Choroid plexus epithelial cell (primary cell): ENCODE results near the gene CRELD2.
"Not testable (repeated sequence)": the region's sequence is repeated elsewhere in the genome, so short reads cannot be mapped to it uniquely, and the experiment has no call there.

Experiments used
- DNase-seq: peaks from one replicate; pipeline ENCODE4 v3.0.0-alpha.2; 2010; ENCODE audit warnings: low read depth
- H3K4me3 ChIP-seq: 2 replicates; pipeline ENCODE4 v1.5.1; 2011; ENCODE audit warnings: low read depth, mild to moderate bottlenecking, control low read depth, low read length, moderate library complexity
- TF ChIP-seq, protein P1 (sequence below): conservative IDR thresholded peaks from 2 replicates; pipeline ENCODE4 v1.5.1; 2011; ENCODE audit warnings: low read depth, mild to moderate bottlenecking, control low read depth, inconsistent platforms, low read length, moderate library complexity

The CRELD2 gene

DNA sequence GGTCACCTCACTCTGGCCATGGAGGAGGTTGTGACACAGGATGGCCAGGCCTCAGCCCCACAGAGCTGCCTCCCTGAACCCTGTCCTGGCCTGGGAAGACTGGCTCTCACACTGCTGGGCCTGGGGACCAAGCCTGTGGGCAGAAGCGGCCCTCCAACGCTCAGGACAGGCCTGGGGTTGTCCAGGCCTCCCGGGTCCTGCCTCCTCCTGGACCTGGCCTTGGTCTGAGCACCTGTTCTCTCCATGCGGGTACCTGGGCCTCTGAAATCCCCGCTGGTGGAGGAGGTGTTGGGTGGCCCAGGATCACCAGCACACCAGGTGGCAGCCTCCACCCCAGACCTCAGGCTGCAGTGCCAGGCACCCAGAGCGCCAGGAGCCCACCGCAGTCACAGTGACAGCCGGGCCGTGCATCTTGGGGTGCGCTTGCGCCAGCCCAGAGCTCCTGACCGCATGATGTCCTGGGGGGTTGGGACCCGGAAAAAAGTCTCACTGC, 26.0 kb downstream of the CRELD2 start:
- TF ChIP-seq, protein P1, sequence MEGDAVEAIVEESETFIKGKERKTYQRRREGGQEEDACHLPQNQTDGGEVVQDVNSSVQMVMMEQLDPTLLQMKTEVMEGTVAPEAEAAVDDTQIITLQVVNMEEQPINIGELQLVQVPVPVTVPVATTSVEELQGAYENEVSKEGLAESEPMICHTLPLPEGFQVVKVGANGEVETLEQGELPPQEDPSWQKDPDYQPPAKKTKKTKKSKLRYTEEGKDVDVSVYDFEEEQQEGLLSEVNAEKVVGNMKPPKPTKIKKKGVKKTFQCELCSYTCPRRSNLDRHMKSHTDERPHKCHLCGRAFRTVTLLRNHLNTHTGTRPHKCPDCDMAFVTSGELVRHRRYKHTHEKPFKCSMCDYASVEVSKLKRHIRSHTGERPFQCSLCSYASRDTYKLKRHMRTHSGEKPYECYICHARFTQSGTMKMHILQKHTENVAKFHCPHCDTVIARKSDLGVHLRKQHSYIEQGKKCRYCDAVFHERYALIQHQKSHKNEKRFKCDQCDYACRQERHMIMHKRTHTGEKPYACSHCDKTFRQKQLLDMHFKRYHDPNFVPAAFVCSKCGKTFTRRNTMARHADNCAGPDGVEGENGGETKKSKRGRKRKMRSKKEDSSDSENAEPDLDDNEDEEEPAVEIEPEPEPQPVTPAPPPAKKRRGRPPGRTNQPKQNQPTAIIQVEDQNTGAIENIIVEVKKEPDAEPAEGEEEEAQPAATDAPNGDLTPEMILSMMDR, result no peak
- H3K4me3 ChIP-seq, result no peak overlapping the region
- DNase-seq, result no peak

DNA sequence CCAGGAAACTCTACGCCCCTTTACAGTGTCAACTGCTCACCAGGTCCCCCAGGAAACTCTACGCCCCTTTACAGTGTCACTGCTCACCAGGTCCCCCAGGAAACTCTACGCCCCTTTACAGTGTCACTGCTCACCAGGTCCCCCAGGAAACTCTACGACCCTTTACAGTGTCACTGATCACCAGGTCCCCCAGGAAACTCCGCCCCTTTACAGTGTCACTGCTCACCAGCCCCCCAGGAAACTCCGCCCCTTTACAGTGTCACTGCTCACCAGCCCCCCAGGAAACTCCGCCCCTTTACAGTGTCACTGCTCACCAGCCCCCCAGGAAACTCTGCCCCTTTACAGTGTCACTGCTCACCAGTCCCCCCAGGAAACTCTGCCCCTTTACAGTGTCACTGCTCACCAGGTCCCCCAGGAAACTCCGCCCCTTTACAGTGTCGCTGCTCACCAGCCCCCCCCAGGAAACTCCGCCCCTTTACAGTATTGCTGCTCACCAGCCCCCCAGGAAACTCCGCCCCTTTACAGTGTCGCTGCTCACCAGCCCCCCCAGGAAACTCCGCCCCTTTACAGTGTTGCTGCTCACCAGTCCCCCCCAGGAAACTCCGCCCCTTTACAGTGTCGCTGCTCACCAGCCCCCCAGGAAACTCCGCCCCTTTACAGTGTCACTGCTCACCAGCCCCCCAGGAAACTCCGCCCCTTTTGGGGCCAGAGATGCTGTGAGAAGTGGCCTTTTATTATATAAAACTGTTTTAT, 26.8 kb downstream of the CRELD2 start:
- not testable (repeated sequence) for H3K4me3 ChIP-seq, DNase-seq

DNA sequence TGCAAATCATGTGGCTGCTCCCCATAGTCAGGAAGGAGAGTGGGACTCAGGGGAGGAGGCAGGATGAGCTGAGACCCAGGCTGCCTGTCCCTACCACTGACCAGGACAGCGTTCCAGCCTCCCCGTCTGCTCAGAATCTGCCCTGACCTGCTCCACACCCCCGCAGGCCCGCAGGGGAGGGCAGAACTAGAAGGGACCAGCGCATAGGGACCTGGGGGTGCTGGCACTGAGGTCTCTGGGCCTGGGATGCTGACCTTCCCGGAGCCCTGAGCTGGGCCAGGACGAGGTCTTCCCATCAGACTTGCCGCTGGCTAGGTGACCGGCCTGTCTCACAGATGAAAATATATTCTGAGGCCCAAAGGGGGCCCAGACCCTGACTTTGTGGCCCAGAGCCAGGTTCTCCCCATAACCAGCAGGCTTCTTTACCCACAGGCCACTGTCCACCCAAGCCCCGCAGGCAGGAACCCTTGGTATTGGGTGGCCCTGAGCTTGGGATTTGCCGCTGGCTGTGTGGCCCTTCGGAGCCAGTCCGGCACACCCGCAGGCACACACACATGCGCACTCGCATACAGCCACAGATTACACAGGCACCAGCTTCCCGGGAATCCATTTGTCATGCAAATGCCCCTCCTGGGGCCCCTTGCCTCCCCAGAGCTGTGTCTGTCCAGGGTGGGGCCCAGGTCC, 28.3 kb downstream of the CRELD2 start:
- H3K4me3 ChIP-seq, result no peak overlapping the region
- DNase-seq, result no peak
- TF ChIP-seq, protein P1, result no peak

DNA sequence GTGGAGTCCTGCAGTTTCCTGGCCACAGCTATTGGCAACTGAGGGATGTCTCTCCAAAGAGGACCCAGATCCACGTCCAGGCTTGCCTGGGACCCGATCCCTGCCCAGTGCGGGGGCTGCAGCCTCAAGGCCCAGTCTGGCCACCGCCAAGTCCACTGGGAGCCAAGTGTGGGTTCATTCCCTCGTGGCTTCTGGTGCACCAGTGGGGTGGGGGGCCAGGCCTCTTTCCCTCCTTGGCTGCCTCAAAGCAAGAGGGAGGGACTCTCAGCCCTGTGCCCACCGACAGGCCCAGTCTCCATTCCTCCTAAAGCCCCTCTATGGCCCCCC, 28.8 kb downstream of the CRELD2 start:
- TF ChIP-seq, protein P1, result no peak
- no peak overlapping the region for H3K4me3 ChIP-seq

DNA sequence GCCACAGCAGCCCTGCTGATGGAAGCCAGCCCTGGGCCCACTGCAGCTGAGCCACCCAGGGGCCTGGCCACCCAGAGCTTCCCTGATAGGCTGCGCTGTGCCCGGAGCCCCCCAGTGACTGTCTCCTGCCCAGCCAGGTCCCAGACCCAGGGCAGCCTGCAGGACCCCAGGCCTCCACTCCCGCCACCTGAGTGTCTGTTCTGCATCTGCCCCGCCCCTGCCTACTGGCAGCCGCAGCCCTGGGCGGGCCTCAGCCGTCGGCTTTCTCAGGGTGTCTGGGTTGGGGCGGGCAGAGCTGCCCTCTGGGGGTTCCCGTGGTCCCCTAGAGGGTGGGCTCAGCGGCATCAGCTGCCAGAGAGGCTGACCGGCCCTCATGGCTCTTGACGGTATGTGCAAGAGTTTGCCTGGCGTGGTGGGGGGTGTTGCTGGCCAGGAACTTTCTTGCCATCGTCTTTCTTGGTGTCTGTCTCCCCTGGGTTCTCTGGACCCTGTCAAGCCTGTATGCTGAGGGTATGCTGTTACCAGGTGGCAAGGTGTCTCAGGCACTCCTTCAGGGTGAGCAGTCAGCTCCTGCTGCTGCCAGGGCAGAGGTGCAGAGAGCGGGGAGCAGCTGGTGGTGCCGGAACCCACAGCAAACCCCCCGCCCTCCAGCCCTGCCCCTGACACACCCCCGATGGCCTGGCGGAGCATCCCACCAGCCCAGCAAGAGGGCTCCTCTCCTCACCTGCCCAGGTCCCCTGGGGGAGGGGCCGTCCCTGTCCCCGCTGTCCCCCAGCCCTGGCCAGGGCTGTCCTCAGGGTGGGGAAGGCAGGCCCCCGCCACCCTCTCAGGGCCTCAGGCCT, 29.9 kb downstream of the CRELD2 start:
- TF ChIP-seq, protein P1, result no peak
- H3K4me3 ChIP-seq, result no peak overlapping the region
- no peak for DNase-seq

More for the DNA sequence above, 28.8 kb downstream of the CRELD2 start:
- DNase-seq, result no peak

DNA sequence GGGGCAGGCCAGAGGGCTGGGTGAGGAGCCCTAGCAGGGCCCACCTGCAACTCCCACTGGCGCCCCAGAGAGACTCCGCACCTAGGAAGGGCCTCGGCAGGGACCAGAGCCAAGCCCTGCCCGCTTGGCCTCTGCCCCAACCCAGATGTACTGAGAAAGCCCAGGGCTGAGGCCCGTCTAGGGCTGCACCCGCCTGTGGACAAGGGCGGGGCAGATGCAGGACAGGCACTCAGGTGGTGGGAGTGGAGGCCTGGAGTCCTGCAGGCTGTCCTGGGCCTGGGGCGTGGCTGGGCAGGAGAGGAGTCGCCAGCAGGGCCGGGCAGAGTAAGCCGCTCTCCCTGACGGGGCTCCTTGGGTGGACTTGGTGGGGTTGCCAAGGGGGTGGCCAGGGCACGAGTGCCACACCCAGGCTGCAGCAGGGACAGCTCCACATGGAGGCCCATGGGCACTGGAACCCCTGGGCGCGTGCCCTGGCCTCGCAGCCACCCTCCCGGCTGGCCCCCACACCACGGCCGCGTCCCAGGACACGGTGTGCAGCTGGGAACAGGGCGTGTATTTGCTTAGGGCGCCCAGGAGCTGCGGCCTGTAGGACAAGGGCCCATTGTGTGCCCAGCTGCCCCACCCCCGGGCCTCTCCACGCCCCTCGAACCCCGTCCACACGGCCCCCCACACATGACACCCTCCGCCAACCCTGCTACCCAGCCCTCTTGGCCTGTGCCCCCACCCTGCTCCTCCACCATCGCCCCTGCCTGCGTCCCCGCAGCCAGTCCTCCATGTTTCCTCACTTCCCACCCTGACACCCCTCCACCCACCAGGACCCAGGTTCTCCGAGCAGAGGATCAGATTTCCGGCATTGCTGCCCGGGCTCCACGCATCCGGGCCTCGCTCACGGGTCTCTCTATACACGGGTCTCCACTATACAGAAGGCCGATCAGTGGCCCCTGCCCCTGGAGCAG, 30.8 kb downstream of the CRELD2 start:
- H3K4me3 ChIP-seq, result no peak overlapping the region
- TF ChIP-seq, protein P1, result no peak
- no peak for DNase-seq
